Mesendoderm (in vitro differentiated cells): ENCODE results near the gene HTD2.
"Not testable (repeated sequence)": the region's sequence is repeated elsewhere in the genome, so short reads cannot be mapped to it uniquely, and the experiment has no call there.

Experiments used
- DNase-seq: peaks from one replicate; pipeline ENCODE4 v3.0.0; 2013
- H2AK5ac ChIP-seq: 2 replicates; pipeline ENCODE4 v1.6.1; 2013; ENCODE audit warnings: low read length, inconsistent platforms
- H2BK120ac ChIP-seq: 2 replicates; pipeline ENCODE4 v1.6.1; 2013; ENCODE audit warnings: low read depth, mild to moderate bottlenecking, low read length, moderate library complexity, mixed read lengths
- H2BK15ac ChIP-seq: replicated peaks from 2 replicates; pipeline ENCODE4 v1.6.1; 2013; ENCODE audit warnings: low read depth, mild to moderate bottlenecking, moderate library complexity
- H2BK5ac ChIP-seq: 2 replicates; pipeline ENCODE4 v1.6.1; 2013; ENCODE audit warnings: low read length, inconsistent platforms
- H3K18ac ChIP-seq: 2 replicates; pipeline ENCODE4 v1.6.1; 2013; ENCODE audit warnings: mild to moderate bottlenecking, low read length, mixed read lengths
- H3K23ac ChIP-seq: one replicate; pipeline ENCODE4 v1.6.1; 2013; ENCODE audit warnings: low read length
- H3K27ac ChIP-seq: 2 replicates; pipeline ENCODE4 v1.5.1; 2013; ENCODE audit warnings: low read depth, mild to moderate bottlenecking, inconsistent platforms, low read length, moderate library complexity
- H3K27me3 ChIP-seq: 2 replicates; pipeline ENCODE4 v1.6.1; 2013; ENCODE audit warnings: low read length, control low read depth, mild to moderate bottlenecking, inconsistent platforms; ENCODE audit not compliant: insufficient read depth, poor library complexity
- H3K36me3 ChIP-seq: 2 replicates; pipeline ENCODE4 v1.6.1; 2013; ENCODE audit warnings: low read length, inconsistent platforms; ENCODE audit not compliant: control insufficient read depth, insufficient read depth
- H3K4ac ChIP-seq: one replicate; pipeline ENCODE4 v1.6.1; 2013; ENCODE audit warnings: low read depth, mild to moderate bottlenecking, low read length, moderate library complexity
- H3K4me1 ChIP-seq: 2 replicates; pipeline ENCODE4 v1.6.1; 2013; ENCODE audit warnings: low read depth, low read length, inconsistent platforms; ENCODE audit not compliant: control insufficient read depth
- H3K4me2 ChIP-seq: 2 replicates; pipeline ENCODE4 v1.6.1; 2013; ENCODE audit warnings: low read length
- H3K4me3 ChIP-seq: 2 replicates; pipeline ENCODE4 v1.5.1; 2013; ENCODE audit warnings: mild to moderate bottlenecking, low read length
- H3K56ac ChIP-seq: one replicate; pipeline ENCODE4 v1.6.1; 2013; ENCODE audit warnings: low read length
- H3K79me1 ChIP-seq: 2 replicates; pipeline ENCODE4 v1.6.1; 2013; ENCODE audit warnings: low read length, inconsistent platforms
- H3K79me2 ChIP-seq: 2 replicates; pipeline ENCODE4 v1.6.1; 2013; ENCODE audit warnings: mild to moderate bottlenecking, low read length; ENCODE audit not compliant: control insufficient read depth, insufficient read depth
- H3K9ac ChIP-seq: 2 replicates; pipeline ENCODE4 v1.6.1; 2013; ENCODE audit warnings: low read length, inconsistent platforms
- H4K5ac ChIP-seq: one replicate; pipeline ENCODE4 v1.6.1; 2013; ENCODE audit warnings: low read length
- H4K8ac ChIP-seq: one replicate; pipeline ENCODE4 v1.6.1; 2013; ENCODE audit warnings: low read depth, mild to moderate bottlenecking, control low read depth, low read length, moderate library complexity
- WGBS: extraction: QIAGEN DNeasy Blood & Tissue Kit; methylation state at CpG from one replicate; pipeline ENCODE4 v1.1.7; 2013; ENCODE audit warnings: low lambda C conversion rate, missing lambda C conversion rate; ENCODE audit not compliant: insufficient coverage; ENCODE audit errors: extremely low coverage; 5-methylcytosine and 5-hydroxymethylcytosine counted together

The HTD2 gene

GRCh38 chr3:58273362-58273761 is 33.0 kb upstream of the HTD2 start:
- H3K79me2 ChIP-seq, H4K5ac ChIP-seq, H3K4me2 ChIP-seq, DNase-seq, H3K23ac ChIP-seq, H3K56ac ChIP-seq, H2BK5ac ChIP-seq, H3K4me3 ChIP-seq, H3K27ac ChIP-seq, H3K9ac ChIP-seq, H2AK5ac ChIP-seq, H3K36me3 ChIP-seq, H3K4me1 ChIP-seq, H2BK15ac ChIP-seq, H3K18ac ChIP-seq, H2BK120ac ChIP-seq, H3K27me3 ChIP-seq, H3K4ac ChIP-seq, H4K8ac ChIP-seq, H3K79me1 ChIP-seq: not testable (repeated sequence)
- no CpG with 5 or more reads among the region's 3 CpGs for WGBS

GRCh38 chr3:58274027-58274614 is 32.2 kb upstream of the HTD2 start:
- Histone ChIP-seq H3K4ac (no peak overlapping the region), H3K9ac (no peak overlapping the region), H3K36me3 (no peaks in the 10 kb centered on the region), H2AK5ac (no peak overlapping the region), H2BK15ac (no peak overlapping the region), H2BK120ac (no peak overlapping the region), H3K27me3 (no peaks in the 10 kb centered on the region), H3K56ac (no peak overlapping the region), H3K27ac (no peak overlapping the region), H3K79me1 (no peaks in the 10 kb centered on the region), H3K4me2 (no peak overlapping the region), H3K23ac (no peak overlapping the region), H2BK5ac (no peak overlapping the region), H3K4me3 (no peak overlapping the region), H3K79me2 (no peaks in the 10 kb centered on the region), H4K5ac (no peak overlapping the region), H3K4me1 (no peaks in the 10 kb centered on the region), H4K8ac (no peak overlapping the region), H3K18ac (no peak overlapping the region)
- no CpG with 5 or more reads among the region's 3 CpGs for WGBS
- DNase-seq = no peak

- no peaks in the 10 kb centered on the region for H3K4me1 ChIP-seq
- H3K4me3 ChIP-seq = no peak overlapping the region
- H3K27ac ChIP-seq = no peak overlapping the region
- no peaks in the 10 kb centered on the region for H3K36me3 ChIP-seq
- no peak overlapping the region for H4K8ac ChIP-seq
- H3K27me3 ChIP-seq = no peaks in the 10 kb centered on the region
- H2BK5ac ChIP-seq = no peak overlapping the region
- no peak overlapping the region for H3K4me2 ChIP-seq
- H2BK120ac ChIP-seq = no peak overlapping the region
- H3K79me2 ChIP-seq = no peaks in the 10 kb centered on the region
- WGBS = no CpG with 5 or more reads among the region's 7 CpGs
- H3K56ac ChIP-seq = no peak overlapping the region
- H2BK15ac ChIP-seq = no peak overlapping the region
- no peak overlapping the region for H3K4ac ChIP-seq
- H3K9ac ChIP-seq = no peak overlapping the region
- no peak overlapping the region for H3K18ac ChIP-seq
- no peak overlapping the region for H4K5ac ChIP-seq
- DNase-seq = no peak
- H3K23ac ChIP-seq = no peak overlapping the region
- no peaks in the 10 kb centered on the region for H3K79me1 ChIP-seq
- no peak overlapping the region for H2AK5ac ChIP-seq
Observed at GRCh38 chr3:58281069-58281468, 25.3 kb upstream of the HTD2 start.

GRCh38 chr3:58285334-58285733 is 21.0 kb upstream of the HTD2 start:
- no peak overlapping the region for H4K5ac ChIP-seq
- no peak overlapping the region for H3K56ac ChIP-seq
- no peak overlapping the region for H2BK15ac ChIP-seq
- H2BK120ac ChIP-seq = no peak overlapping the region
- no peak overlapping the region for H4K8ac ChIP-seq
- no peak overlapping the region for H3K27ac ChIP-seq
- no peak overlapping the region for H2BK5ac ChIP-seq
- no peaks in the 10 kb centered on the region for H3K4me1 ChIP-seq
- no peak overlapping the region for H3K4me3 ChIP-seq
- no peak overlapping the region for H3K4ac ChIP-seq
- H3K18ac ChIP-seq = no peak overlapping the region
- no peak overlapping the region for H2AK5ac ChIP-seq
- no peak overlapping the region for H3K4me2 ChIP-seq
- DNase-seq = no peak
- no peaks in the 10 kb centered on the region for H3K27me3 ChIP-seq
- no peaks in the 10 kb centered on the region for H3K79me1 ChIP-seq
- H3K23ac ChIP-seq = no peak overlapping the region
- H3K9ac ChIP-seq = no peak overlapping the region
- H3K36me3 ChIP-seq = no peaks in the 10 kb centered on the region
- no peaks in the 10 kb centered on the region for H3K79me2 ChIP-seq
- no CpG with 5 or more reads among the region's 7 CpGs for WGBS

- Histone ChIP-seq H3K9ac (no peak overlapping the region), H3K56ac (no peak overlapping the region), H3K4me3 (no peak overlapping the region), H3K18ac (no peak overlapping the region), H3K79me1 (no peaks in the 10 kb centered on the region), H4K8ac (no peak overlapping the region), H2BK15ac (no peak overlapping the region), H3K27ac (no peak overlapping the region), H3K36me3 (no peaks in the 10 kb centered on the region), H2BK5ac (no peak overlapping the region), H3K4me1 (no peaks in the 10 kb centered on the region), H2BK120ac (no peak overlapping the region), H3K23ac (no peak overlapping the region), H3K27me3 (no peaks in the 10 kb centered on the region), H2AK5ac (no peak overlapping the region), H4K5ac (no peak overlapping the region), H3K79me2 (no peaks in the 10 kb centered on the region), H3K4me2 (no peak overlapping the region), H3K4ac (no peak overlapping the region)
- no peak for DNase-seq
- WGBS = no CpG with 5 or more reads among the region's 6 CpGs
Observed at GRCh38 chr3:58287354-58287753, 19.0 kb upstream of the HTD2 start.

- no CpG with 5 or more reads among the region's 4 CpGs for whole genome bisulfite sequencing
Observed at GRCh38 chr3:58288011-58288728, 18.1 kb upstream of the HTD2 start.

More at GRCh38 chr3:58288011-58288728, 18.1 kb upstream of the HTD2 start:
- H3K9ac ChIP-seq = no peak overlapping the region
- H3K18ac ChIP-seq = no peak overlapping the region
- no peak overlapping the region for H3K27ac ChIP-seq
- H3K56ac ChIP-seq = no peak overlapping the region
- H3K4ac ChIP-seq = no peak overlapping the region
- H2BK5ac ChIP-seq = no peak overlapping the region
- no peak overlapping the region for H2BK15ac ChIP-seq
- H3K23ac ChIP-seq = no peak overlapping the region
- no peaks in the 10 kb centered on the region for H3K27me3 ChIP-seq
- H4K8ac ChIP-seq = no peak overlapping the region
- H3K4me1 ChIP-seq = no peaks in the 10 kb centered on the region
- no peak overlapping the region for H2BK120ac ChIP-seq
- H3K4me2 ChIP-seq = no peak overlapping the region
- no peaks in the 10 kb centered on the region for H3K79me2 ChIP-seq
- H3K36me3 ChIP-seq = no peaks in the 10 kb centered on the region
- no peak overlapping the region for H4K5ac ChIP-seq
- DNase-seq = no peak
- no peak overlapping the region for H2AK5ac ChIP-seq
- H3K79me1 ChIP-seq = no peaks in the 10 kb centered on the region
- H3K4me3 ChIP-seq = no peak overlapping the region
